GM21390 (cell line): ENCODE results near the gene RAB24.
"Not testable (repeated sequence)": the region's sequence is repeated elsewhere in the genome, so short reads cannot be mapped to it uniquely, and the experiment has no call there.

Experiments
- ATAC-seq: cut with Tn5 transposase; IDR thresholded peaks from one replicate; pipeline ENCODE4 v1.9.1; 2021; ENCODE audit not compliant: unreplicated experiment

The RAB24 gene

GRCh38 chr5:177296581-177296980 is 6.9 kb downstream of the RAB24 start:
- ATAC-seq = no peak

GRCh38 chr5:177295924-177296323 is 7.6 kb downstream of the RAB24 start:
- ATAC-seq = no peak

GRCh38 chr5:177294632-177295031 is 8.9 kb downstream of the RAB24 start:
- ATAC-seq = no peak

GRCh38 chr5:177293819-177294581 is 9.5 kb downstream of the RAB24 start:
- ATAC-seq = no peak

- no peak for ATAC-seq
These were observed 11.8 kb downstream of the RAB24 start for GRCh38 chr5:177291735-177292134.

GRCh38 chr5:177290816-177291596 is 12.5 kb downstream of the RAB24 start:
- ATAC-seq = peak; percentile 74

GRCh38 chr5:177288191-177288590 is 15.3 kb downstream of the RAB24 start:
- no peak for ATAC-seq

- no peak for ATAC-seq
These were observed 26.6 kb downstream of the RAB24 start for GRCh38 chr5:177276886-177277285.

GRCh38 chr5:177275883-177276282 is 27.6 kb downstream of the RAB24 start:
- no peak for ATAC-seq

- ATAC-seq = no peak
These were observed 32.4 kb downstream of the RAB24 start for GRCh38 chr5:177271113-177271512.

- ATAC-seq = no peak
These were observed 32.9 kb downstream of the RAB24 start for GRCh38 chr5:177270653-177271052.

GRCh38 chr5:177269976-177270375 is 33.5 kb downstream of the RAB24 start:
- no peak for ATAC-seq

GRCh38 chr5:177269232-177269895 is 34.2 kb downstream of the RAB24 start:
- ATAC-seq = no peak

- no peak for ATAC-seq
These were observed 38.1 kb downstream of the RAB24 start for GRCh38 chr5:177265395-177265794.

GRCh38 chr5:177264178-177264577 is 39.3 kb downstream of the RAB24 start:
- no peak for ATAC-seq

- ATAC-seq = no peak
These were observed 42.0 kb downstream of the RAB24 start for GRCh38 chr5:177261510-177261909.

GRCh38 chr5:177260961-177261360 is 42.6 kb downstream of the RAB24 start:
- ATAC-seq = no peak

GRCh38 chr5:177258711-177259110 is 44.8 kb downstream of the RAB24 start:
- not testable (repeated sequence) for ATAC-seq

- ATAC-seq = no peak
These were observed 47.2 kb downstream of the RAB24 start for GRCh38 chr5:177256296-177256695.

GRCh38 chr5:177253252-177253651 is 50.3 kb downstream of the RAB24 start:
- no peak for ATAC-seq
